K562 (cell line): ENCODE results near the gene NME2. TPM values are rescaled to one million over a fixed set of nuclear protein-coding genes. Genes with fewer than 3 reads are reported as not detected.

Experiments used
- ATAC-seq: fragments of 200-7000 bp; cut with Tn5 transposase; 3 replicates; pipeline ENCODE4 v1.9.1; 2020; ENCODE audit warnings: moderate library complexity
- BruUV-seq: library from RNA; stranded (reverse); fragments of 400-500 nt; replicated peaks from 2 replicates; lab custom pipeline; 2021; lab: Mats Ljungman, UMichigan
- CTCF ChIA-PET: fragments of 300-600 bp; formaldehyde crosslinking; extraction: SDS; loops from one replicate; lab custom pipeline; 2021; ENCODE audit warnings: low intra/inter-chr PET ratio; lab: Yijun Ruan, JAX
- POLR2A ChIA-PET: fragments of 300-600, 350-650 bp; sonication (Branson Sonifier 250); formaldehyde crosslinking; extraction: SDS; loops from one replicate; lab custom pipeline; 2021; ENCODE audit warnings: antibody characterized with exemption, inconsistent platforms; lab: Yijun Ruan, JAX
- DNase-seq, 4 experiments: peaks; one replicate each; pipeline versions ENCODE4 v3.0.0 to v3.0.0-alpha.2; 2011 to 2018; ENCODE audit warnings: low spot score in 3 of 4, mixed read lengths in 3 of 4; ENCODE audit errors: extremely low read depth in 1 of 4
- FAIRE-seq: peaks from 2 replicates; lab custom pipeline; 2011; peaks lifted over from hg19 to GRCh38; lab: Jason Lieb, UNC
- H2AFZ ChIP-seq: 2 replicates; pipeline ENCODE4 v1.6.0; 2011; ENCODE audit warnings: low read depth, low read length, control low read depth, inconsistent platforms
- H3K27ac ChIP-seq: fragments of 200-600 bp; 3 replicates; pipeline ENCODE4 v1.8.0; 2011; ENCODE audit warnings: low read depth, mild to moderate bottlenecking, control low read depth, inconsistent platforms, low read length, moderate library complexity, mixed read lengths; ENCODE audit errors: extremely low read depth
- H3K27me3 ChIP-seq, 2 experiments: fragments of 300-600 bp in 1 of 2; 2 replicates in 1 of 2; 3 replicates in 1 of 2; pipeline versions ENCODE4 v1.6.0 to v1.8.0; 2011; ENCODE audit warnings: inconsistent platforms in 2 of 2, low read length in 2 of 2, mild to moderate bottlenecking in 1 of 2, mixed read lengths in 1 of 2, moderate library complexity in 1 of 2; ENCODE audit not compliant: control insufficient read depth in 2 of 2, insufficient read depth in 2 of 2
- H3K36me3 ChIP-seq: fragments of 300-600 bp; 3 replicates; pipeline ENCODE4 v1.8.0; 2011; ENCODE audit warnings: mild to moderate bottlenecking, low read length, inconsistent platforms; ENCODE audit not compliant: control insufficient read depth, insufficient read depth
- H3K4me1 ChIP-seq, 2 experiments: fragments of 200-600 bp in 1 of 2; replicated peaks in 1 of 2; 2 replicates in 1 of 2; 3 replicates in 1 of 2; pipeline versions ENCODE4 v1.5.1 to v1.8.0; 2011; ENCODE audit warnings: inconsistent platforms in 2 of 2, low read length in 2 of 2, mild to moderate bottlenecking in 1 of 2, mixed read lengths in 1 of 2, moderate library complexity in 1 of 2; ENCODE audit not compliant: control insufficient read depth in 2 of 2, insufficient read depth in 2 of 2
- H3K4me2 ChIP-seq: 2 replicates; pipeline ENCODE4 v1.6.1; 2011; ENCODE audit warnings: low read length, control low read depth, inconsistent platforms, mixed read lengths; ENCODE audit not compliant: insufficient read depth
- H3K4me3 ChIP-seq: fragments of 200-600 bp; sonication (generic), shearing (Covaris generic); 2 replicates; pipeline ENCODE4 v1.5.1; 2016; ENCODE audit warnings: control low read depth, inconsistent platforms
- H3K79me2 ChIP-seq: fragments of 200-600 bp; 3 replicates; pipeline ENCODE4 v1.8.0; 2011; ENCODE audit warnings: low read length, inconsistent platforms; ENCODE audit not compliant: control insufficient read depth, insufficient read depth
- H3K9ac ChIP-seq, 2 experiments: 2 replicates each; pipeline versions ENCODE4 v1.6.0 to v1.6.1; 2011; ENCODE audit warnings: low read depth in 2 of 2, low read length in 2 of 2, control low read depth in 1 of 2, inconsistent platforms in 1 of 2, mild to moderate bottlenecking in 1 of 2, mixed read lengths in 1 of 2; ENCODE audit not compliant: insufficient read depth in 1 of 2
- H3K9me1 ChIP-seq: one replicate; pipeline ENCODE4 v1.6.0; 2011; ENCODE audit warnings: inconsistent platforms, mild to moderate bottlenecking, low read length, moderate library complexity; ENCODE audit not compliant: control insufficient read depth, insufficient read depth
- H3K9me3 ChIP-seq: replicated peaks from 2 replicates; pipeline ENCODE4 v1.5.1; 2011; ENCODE audit warnings: low read depth, low read length, inconsistent platforms; ENCODE audit not compliant: control insufficient read depth, insufficient read depth
- H4K20me1 ChIP-seq: replicated peaks from 2 replicates; pipeline ENCODE4 v1.6.1; 2011; ENCODE audit warnings: low read length, inconsistent platforms, mixed read lengths; ENCODE audit not compliant: control insufficient read depth, insufficient read depth
- BRF1 ChIP-seq: IDR thresholded peaks from 3 replicates; pipeline ENCODE4 v1.6.1; 2011; ENCODE audit warnings: borderline replicate concordance, mild to moderate bottlenecking; ENCODE audit not compliant: insufficient read length; ENCODE audit errors: extremely low read depth
- CBFA2T3 ChIP-seq: fragments of 450-650 bp; IDR thresholded peaks from 2 replicates; pipeline ENCODE4 v1.6.1; 2017
- CBX1 ChIP-seq: sonication (generic); IDR thresholded peaks from 2 replicates; pipeline ENCODE4 v1.6.1; 2016; ENCODE audit warnings: antibody characterized with exemption, low read depth, mild to moderate bottlenecking
- LEF1 ChIP-seq: fragments of 450-650 bp; IDR thresholded peaks from 2 replicates; pipeline ENCODE4 v1.6.1; 2016; ENCODE audit warnings: mild to moderate bottlenecking
- MBD2 ChIP-seq: sonication (generic); IDR thresholded peaks from 2 replicates; pipeline ENCODE4 v1.6.1; 2016; ENCODE audit warnings: low read depth, borderline replicate concordance
- NELFE ChIP-seq: IDR thresholded peaks from 2 replicates; pipeline ENCODE4 v1.6.1; 2011; ENCODE audit warnings: mild to moderate bottlenecking; ENCODE audit not compliant: insufficient read depth, insufficient read length
- XRCC3 ChIP-seq: fragments of 450-650 bp; IDR thresholded peaks from 2 replicates; pipeline ENCODE4 v1.6.1; 2017; ENCODE audit warnings: mild to moderate bottlenecking, moderate library complexity
- ZC3H8 ChIP-seq: fragments of 450-650 bp; IDR thresholded peaks from 2 replicates; pipeline ENCODE4 v1.6.1; 2017
- WGBS: fragments of 100-300 bp; shearing (Covaris generic); methylation state at CpG from one replicate; pipeline ENCODE4 v1.1.6; 2016; ENCODE audit warnings: low coverage, mixed read lengths; ENCODE audit not compliant: insufficient coverage; ENCODE audit errors: missing lambda C conversion rate; 5-methylcytosine and 5-hydroxymethylcytosine counted together
- in situ Hi-C: fragments of 300-500 bp; cut with MboI; formaldehyde crosslinking; loops from 4 replicates; pipeline ENCODE4 v1.15.0; 2018; ENCODE audit warnings: inconsistent platforms, mixed read lengths
- intact Hi-C: fragments of 100-400 bp; cut with micrococcal nuclease; formaldehyde crosslinking; loops from 2 replicates; pipeline ENCODE4 v1.14.2; 2022
- polyA plus RNA-seq, 8 experiments: library from polyadenylated mRNA; depleted of rRNA in 4 of 8; stranded (reverse) in 5 of 8; unstranded in 3 of 8; fragments of >200 nt; fragmentation: Nextera tagmentation in 2 of 8; fragmentation: Illumina TruSeq in 1 of 8; extraction: Ambion mirVana in 2 of 8; extraction: Trizol in 1 of 8; gene quantifications; 2 replicates each; pipeline versions ENCODE4 v1.2.1 to v1.2.3, GENCODE V29; 2011 to 2014; ENCODE audit warnings: inconsistent platforms in 1 of 8, missing spikeins in 1 of 8
- total RNA-seq, 7 experiments: library from RNA; depleted of rRNA in 6 of 7; stranded (reverse); fragments of >200 nt in 6 of 7; fragmentation: Illumina TruSeq in 2 of 7; extraction: Trizol in 2 of 7; gene quantifications; 2 replicates each; pipeline versions ENCODE4 v1.2.1 to v1.2.3, GENCODE V29; 2011 to 2021; ENCODE audit warnings: low replicate concordance in 1 of 7
- TF ChIP-seq, protein P1 (sequence below): IDR thresholded peaks from 3 replicates; pipeline ENCODE4 v1.6.1; 2011; ENCODE audit warnings: borderline replicate concordance, mild to moderate bottlenecking, moderate library complexity; ENCODE audit not compliant: insufficient read length; ENCODE audit errors: extremely low read depth
- TF ChIP-seq, protein P2 (sequence below): fragments of 450-650 bp; IDR thresholded peaks from 2 replicates; pipeline ENCODE4 v1.6.1; 2018; ENCODE audit not compliant: partially characterized antibody
- TF ChIP-seq, protein P3 (sequence below), 2 experiments: fragments of 150-350 bp in 1 of 2; IDR thresholded peaks; 2 replicates each; pipeline ENCODE4 v1.6.1; 2012 to 2016; ENCODE audit warnings: low read depth in 2 of 2, low read length in 2 of 2, mild to moderate bottlenecking in 1 of 2, moderate library complexity in 1 of 2

The NME2 gene
- total and polyA plus RNA-seq, 9 of the 15 experiments (the other 6 are each of a cell fraction or from before 2014, with no cell fraction given): 684 to 1,202 (median 924) TPM

DNA sequence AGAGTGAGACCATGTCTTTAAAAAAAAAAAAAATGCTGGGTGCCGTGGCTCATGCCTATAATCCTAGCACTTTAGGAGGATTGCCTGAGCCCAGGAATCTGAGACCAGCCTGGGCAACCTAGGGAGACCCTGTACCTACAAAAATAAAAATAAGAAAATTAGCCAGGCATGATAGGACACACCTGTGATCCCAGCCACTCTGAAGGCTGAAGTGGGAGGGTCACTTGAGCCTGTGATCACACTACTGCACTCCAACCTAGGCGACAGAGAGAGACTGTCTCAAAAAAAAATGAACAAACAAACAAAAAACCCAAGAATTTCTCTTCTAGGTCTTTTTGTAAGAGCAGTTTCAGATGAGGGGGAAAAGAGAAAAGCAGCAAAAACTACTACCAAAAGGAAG, 34.6 kb downstream of the NME2 start:
- no peak overlapping the region for H3K4me2 ChIP-seq
- H3K9me3 ChIP-seq: no peaks in the 10 kb centered on the region
- no peak for ATAC-seq
- H3K79me2 ChIP-seq: no peaks in the 10 kb centered on the region
- BruUV-seq: no TSS peak
- FAIRE-seq: no peak
- ChIA-PET CTCF (no interaction called here), POLR2A (interaction anchor here (1.0 to 1.4 kb wide), 3 partner anchors 14 to 23 kb away, joined by 3 read pairs; no protein-coding TSS in a partner anchor)
- peaks cover 78% of the 10 kb centered on the region for H3K36me3 ChIP-seq
- H3K9ac ChIP-seq: no peak overlapping the region
- H3K27me3 ChIP-seq: no peaks in the 10 kb centered on the region
- WGBS: 90% methylated on average over 1 of the region's 2 CpGs
- in situ Hi-C loops: no loop called here
- no peak overlapping the region for H3K4me3 ChIP-seq
- intact Hi-C loops: no loop called here
- no peaks in the 10 kb centered on the region for H3K4me1 ChIP-seq
- no peak overlapping the region for H3K27ac ChIP-seq
- DNase-seq: no peak
- H3K9me1 ChIP-seq: no peaks in the 10 kb centered on the region
- no peaks in the 10 kb centered on the region for H4K20me1 ChIP-seq
- no peak overlapping the region for H2AFZ ChIP-seq
- no peak for TF ChIP-seq ZC3H8
- no peak for TF ChIP-seq CBFA2T3
- TF ChIP-seq NELFE: no peak
- no peak for TF ChIP-seq BRF1
- no peak for TF ChIP-seq MBD2
- TF ChIP-seq XRCC3: no peak
- TF ChIP-seq CBX1: no peak
- TF ChIP-seq, protein P1, sequence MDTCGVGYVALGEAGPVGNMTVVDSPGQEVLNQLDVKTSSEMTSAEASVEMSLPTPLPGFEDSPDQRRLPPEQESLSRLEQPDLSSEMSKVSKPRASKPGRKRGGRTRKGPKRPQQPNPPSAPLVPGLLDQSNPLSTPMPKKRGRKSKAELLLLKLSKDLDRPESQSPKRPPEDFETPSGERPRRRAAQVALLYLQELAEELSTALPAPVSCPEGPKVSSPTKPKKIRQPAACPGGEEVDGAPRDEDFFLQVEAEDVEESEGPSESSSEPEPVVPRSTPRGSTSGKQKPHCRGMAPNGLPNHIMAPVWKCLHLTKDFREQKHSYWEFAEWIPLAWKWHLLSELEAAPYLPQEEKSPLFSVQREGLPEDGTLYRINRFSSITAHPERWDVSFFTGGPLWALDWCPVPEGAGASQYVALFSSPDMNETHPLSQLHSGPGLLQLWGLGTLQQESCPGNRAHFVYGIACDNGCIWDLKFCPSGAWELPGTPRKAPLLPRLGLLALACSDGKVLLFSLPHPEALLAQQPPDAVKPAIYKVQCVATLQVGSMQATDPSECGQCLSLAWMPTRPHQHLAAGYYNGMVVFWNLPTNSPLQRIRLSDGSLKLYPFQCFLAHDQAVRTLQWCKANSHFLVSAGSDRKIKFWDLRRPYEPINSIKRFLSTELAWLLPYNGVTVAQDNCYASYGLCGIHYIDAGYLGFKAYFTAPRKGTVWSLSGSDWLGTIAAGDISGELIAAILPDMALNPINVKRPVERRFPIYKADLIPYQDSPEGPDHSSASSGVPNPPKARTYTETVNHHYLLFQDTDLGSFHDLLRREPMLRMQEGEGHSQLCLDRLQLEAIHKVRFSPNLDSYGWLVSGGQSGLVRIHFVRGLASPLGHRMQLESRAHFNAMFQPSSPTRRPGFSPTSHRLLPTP: no peak
- TF ChIP-seq, protein P2, sequence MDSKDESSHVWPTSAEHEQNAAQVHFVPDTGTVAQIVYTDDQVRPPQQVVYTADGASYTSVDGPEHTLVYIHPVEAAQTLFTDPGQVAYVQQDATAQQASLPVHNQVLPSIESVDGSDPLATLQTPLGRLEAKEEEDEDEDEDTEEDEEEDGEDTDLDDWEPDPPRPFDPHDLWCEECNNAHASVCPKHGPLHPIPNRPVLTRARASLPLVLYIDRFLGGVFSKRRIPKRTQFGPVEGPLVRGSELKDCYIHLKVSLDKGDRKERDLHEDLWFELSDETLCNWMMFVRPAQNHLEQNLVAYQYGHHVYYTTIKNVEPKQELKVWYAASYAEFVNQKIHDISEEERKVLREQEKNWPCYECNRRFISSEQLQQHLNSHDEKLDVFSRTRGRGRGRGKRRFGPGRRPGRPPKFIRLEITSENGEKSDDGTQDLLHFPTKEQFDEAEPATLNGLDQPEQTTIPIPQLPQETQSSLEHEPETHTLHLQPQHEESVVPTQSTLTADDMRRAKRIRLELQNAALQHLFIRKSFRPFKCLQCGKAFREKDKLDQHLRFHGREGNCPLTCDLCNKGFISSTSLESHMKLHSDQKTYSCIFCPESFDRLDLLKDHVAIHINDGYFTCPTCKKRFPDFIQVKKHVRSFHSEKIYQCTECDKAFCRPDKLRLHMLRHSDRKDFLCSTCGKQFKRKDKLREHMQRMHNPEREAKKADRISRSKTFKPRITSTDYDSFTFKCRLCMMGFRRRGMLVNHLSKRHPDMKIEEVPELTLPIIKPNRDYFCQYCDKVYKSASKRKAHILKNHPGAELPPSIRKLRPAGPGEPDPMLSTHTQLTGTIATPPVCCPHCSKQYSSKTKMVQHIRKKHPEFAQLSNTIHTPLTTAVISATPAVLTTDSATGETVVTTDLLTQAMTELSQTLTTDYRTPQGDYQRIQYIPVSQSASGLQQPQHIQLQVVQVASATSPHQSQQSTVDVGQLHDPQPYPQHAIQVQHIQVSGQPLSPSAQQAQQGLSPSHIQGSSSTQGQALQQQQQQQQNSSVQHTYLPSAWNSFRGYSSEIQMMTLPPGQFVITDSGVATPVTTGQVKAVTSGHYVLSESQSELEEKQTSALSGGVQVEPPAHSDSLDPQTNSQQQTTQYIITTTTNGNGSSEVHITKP: no peak
- no peak for TF ChIP-seq LEF1
- TF ChIP-seq, protein P3, sequence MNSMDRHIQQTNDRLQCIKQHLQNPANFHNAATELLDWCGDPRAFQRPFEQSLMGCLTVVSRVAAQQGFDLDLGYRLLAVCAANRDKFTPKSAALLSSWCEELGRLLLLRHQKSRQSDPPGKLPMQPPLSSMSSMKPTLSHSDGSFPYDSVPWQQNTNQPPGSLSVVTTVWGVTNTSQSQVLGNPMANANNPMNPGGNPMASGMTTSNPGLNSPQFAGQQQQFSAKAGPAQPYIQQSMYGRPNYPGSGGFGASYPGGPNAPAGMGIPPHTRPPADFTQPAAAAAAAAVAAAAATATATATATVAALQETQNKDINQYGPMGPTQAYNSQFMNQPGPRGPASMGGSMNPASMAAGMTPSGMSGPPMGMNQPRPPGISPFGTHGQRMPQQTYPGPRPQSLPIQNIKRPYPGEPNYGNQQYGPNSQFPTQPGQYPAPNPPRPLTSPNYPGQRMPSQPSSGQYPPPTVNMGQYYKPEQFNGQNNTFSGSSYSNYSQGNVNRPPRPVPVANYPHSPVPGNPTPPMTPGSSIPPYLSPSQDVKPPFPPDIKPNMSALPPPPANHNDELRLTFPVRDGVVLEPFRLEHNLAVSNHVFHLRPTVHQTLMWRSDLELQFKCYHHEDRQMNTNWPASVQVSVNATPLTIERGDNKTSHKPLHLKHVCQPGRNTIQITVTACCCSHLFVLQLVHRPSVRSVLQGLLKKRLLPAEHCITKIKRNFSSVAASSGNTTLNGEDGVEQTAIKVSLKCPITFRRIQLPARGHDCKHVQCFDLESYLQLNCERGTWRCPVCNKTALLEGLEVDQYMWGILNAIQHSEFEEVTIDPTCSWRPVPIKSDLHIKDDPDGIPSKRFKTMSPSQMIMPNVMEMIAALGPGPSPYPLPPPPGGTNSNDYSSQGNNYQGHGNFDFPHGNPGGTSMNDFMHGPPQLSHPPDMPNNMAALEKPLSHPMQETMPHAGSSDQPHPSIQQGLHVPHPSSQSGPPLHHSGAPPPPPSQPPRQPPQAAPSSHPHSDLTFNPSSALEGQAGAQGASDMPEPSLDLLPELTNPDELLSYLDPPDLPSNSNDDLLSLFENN (IDR thresholded peaks at IDR 0.05; ENCODE audit: low read depth in 2 of 2, low read length in 2 of 2): no peak
